ENCODE data around the gene GPD2.

- no peak for TF ChIP-seq POLR2AphosphoS5 (IDR thresholded peaks at IDR 0.05)
- TF ChIP-seq CTCF (IDR thresholded peaks at IDR 0.05): no peak
- TF ChIP-seq EP300 (IDR thresholded peaks at IDR 0.05): no peak
- no peak for TF ChIP-seq POLR2A (IDR thresholded peaks at IDR 0.05; ENCODE audit: low read depth)
These were observed 189.4 kb downstream of the GPD2 start for GRCh38 chr2:156625360-156626170.
